Spleen (tissue), 11 donors: ENCODE results near the gene GARRE1. TPM values are rescaled to one million over a fixed set of nuclear protein-coding genes. Genes with fewer than 3 reads are reported as not detected.

Experiments
- DNase-seq: peaks from one replicate; pipeline ENCODE4 v3.0.0-alpha.2; 2020
- H3K27ac ChIP-seq, 8 donors: fragments of 200-600 bp; sonication (generic) in 7 of 8; 1 replicate in 4 of 8; 2 replicates in 4 of 8; pipeline versions ENCODE4 v1.5.0 to v1.8.0; 2016 to 2021; ENCODE audit warnings: inconsistent platforms in 4 of 8, mild to moderate bottlenecking in 4 of 8, moderate library complexity in 1 of 8
- H3K27me3 ChIP-seq, 7 donors: fragments of 200-600 bp; sonication (generic) in 6 of 7; replicated peaks in 1 of 7; 1 replicate in 4 of 7; 2 replicates in 3 of 7; pipeline versions ENCODE4 v1.5.0 to v1.8.0; 2016 to 2021; ENCODE audit warnings: inconsistent platforms in 3 of 7, mild to moderate bottlenecking in 1 of 7
- H3K36me3 ChIP-seq, 6 donors: fragments of 200-600 bp; sonication (generic) in 5 of 6; 1 replicate in 4 of 6; 2 replicates in 2 of 6; pipeline versions ENCODE4 v1.5.0 to v1.8.0; 2016 to 2021; ENCODE audit warnings: inconsistent platforms in 2 of 6
- H3K4me1 ChIP-seq, 6 donors: fragments of 200-600 bp; sonication (generic) in 5 of 6; 1 replicate in 3 of 6; 2 replicates in 3 of 6; pipeline versions ENCODE4 v1.5.0 to v1.8.0; 2016 to 2021; ENCODE audit warnings: inconsistent platforms in 3 of 6
- H3K4me3 ChIP-seq, 8 donors: fragments of 200-600 bp; sonication (generic) in 7 of 8; 1 replicate in 4 of 8; 2 replicates in 4 of 8; pipeline versions ENCODE4 v1.5.0 to v1.8.0; 2016 to 2021; ENCODE audit warnings: inconsistent platforms in 4 of 8, mild to moderate bottlenecking in 4 of 8, moderate library complexity in 2 of 8
- H3K9me3 ChIP-seq, 8 donors: fragments of 200-600 bp; sonication (generic) in 7 of 8; 1 replicate in 4 of 8; 2 replicates in 4 of 8; pipeline versions ENCODE4 v1.5.0 to v1.8.0; 2016 to 2021; ENCODE audit warnings: inconsistent platforms in 4 of 8
- POLR2A ChIP-seq, 3 donors: fragments of 450-650 bp; IDR thresholded peaks; one replicate each; pipeline ENCODE4 v1.5.1; 2017; ENCODE audit warnings: antibody characterized with exemption in 3 of 3, mild to moderate bottlenecking in 1 of 3
- POLR2AphosphoS5 ChIP-seq, 3 donors: sonication (generic); formaldehyde crosslinking; IDR thresholded peaks; one replicate each; pipeline ENCODE4 v1.5.1; 2017; ENCODE audit warnings: antibody characterized with exemption in 3 of 3
- WGBS, 5 donors: extraction: QIAGEN DNeasy Blood & Tissue Kit in 3 of 5; methylation state at CpG; one replicate each; pipeline versions ENCODE4 v1.1.5 to v1.1.7; 2013 to 2018; 5-methylcytosine and 5-hydroxymethylcytosine counted together
- intact Hi-C: fragments of 100-400 bp; cut with DNase I; formaldehyde crosslinking; loops from one replicate; pipeline ENCODE4 v1.15.0; 2023; ENCODE audit warnings: low total_unique reads
- polyA plus RNA-seq, 3 donors: library from polyadenylated mRNA; stranded (reverse); fragments of 200-250 nt; gene quantifications; one replicate each; pipeline ENCODE4 v1.2.1, GENCODE V29; 2013
- total RNA-seq, 7 donors: library from RNA; depleted of rRNA in 3 of 7; stranded (reverse); fragments of >200 nt in 3 of 7; fragmentation: NEBNext Ultra II Directional in 4 of 7; extraction: Animal tissue kit (Norgen Biotek cat#: 25700) in 4 of 7; gene quantifications; one replicate each; pipeline versions ENCODE4 v1.1.0 to v1.2.1, GENCODE V29; 2016 to 2021
- TF ChIP-seq, protein P1 (sequence below), 11 experiments: fragments of 200-600 bp in 7 of 11; fragments of 450-650 bp in 4 of 11; sonication (generic) in 4 of 11; IDR thresholded peaks in 8 of 11; conservative IDR thresholded peaks in 3 of 11; 1 replicate in 7 of 11; 2 replicates in 4 of 11; pipeline versions ENCODE4 v1.4.0 to v1.8.0; 2016 to 2021; ENCODE audit warnings: antibody characterized with exemption in 11 of 11, inconsistent platforms in 4 of 11, mild to moderate bottlenecking in 1 of 11
- donor health status: healthy with polysubstance abuse.
- donor health status: DM: no; HTN: no; CAD: no; lungs with moderate emphysema.
- donor health status: DM: no; HTN: no; CAD: no.
- donor health status: Bipolar disorder and iron deficiency.
- donor health status: healthy.
- donor health status: DM: no; HTN: no; CAD: no.
- donor health status: DM: yes; HTN: yes; CAD: no.

Gene GARRE1
- total and polyA plus RNA-seq, 10 donors = 6.2 to 70.6 (median 43.4) TPM

DNA sequence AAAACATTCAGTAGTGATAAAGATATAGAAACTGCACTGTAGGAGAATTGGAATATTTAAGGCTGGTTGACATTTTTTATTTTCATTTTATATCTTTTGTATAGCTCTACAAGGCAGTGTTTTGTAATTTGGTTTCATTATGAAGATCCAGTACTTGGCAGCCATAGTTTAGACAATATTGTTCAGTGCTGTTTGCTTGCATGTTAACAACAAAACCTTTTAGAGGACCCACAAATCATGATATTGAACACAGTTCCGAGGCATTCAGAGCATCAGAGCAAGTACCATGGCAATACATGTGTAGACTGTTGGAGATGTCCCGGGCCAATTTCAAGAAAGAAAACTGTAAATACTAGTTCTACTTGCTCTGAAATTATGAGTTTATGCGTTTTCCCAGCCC lies 25.6 kb upstream of the GARRE1 start:
- no peaks in the 10 kb centered on the region for H3K27me3 ChIP-seq
- no peak for DNase-seq
- H3K4me1 ChIP-seq = peaks cover 0 to 32% (median 5%) of the 10 kb centered on the region in 6 donors
- no peak overlapping the region for H3K4me3 ChIP-seq
- 95 to 99% (median 97%) methylated on average over 3 of the region's 3 CpGs for WGBS, 5 donors
- H3K36me3 ChIP-seq = peaks cover 0 to 80% (median 59%) of the 10 kb centered on the region in 6 donors
- no peaks in the 10 kb centered on the region for H3K9me3 ChIP-seq
- intact Hi-C loops = no loop called here
- no peak overlapping the region for H3K27ac ChIP-seq
- no peak for TF ChIP-seq POLR2AphosphoS5 (IDR thresholded peaks at IDR 0.05)

DNA sequence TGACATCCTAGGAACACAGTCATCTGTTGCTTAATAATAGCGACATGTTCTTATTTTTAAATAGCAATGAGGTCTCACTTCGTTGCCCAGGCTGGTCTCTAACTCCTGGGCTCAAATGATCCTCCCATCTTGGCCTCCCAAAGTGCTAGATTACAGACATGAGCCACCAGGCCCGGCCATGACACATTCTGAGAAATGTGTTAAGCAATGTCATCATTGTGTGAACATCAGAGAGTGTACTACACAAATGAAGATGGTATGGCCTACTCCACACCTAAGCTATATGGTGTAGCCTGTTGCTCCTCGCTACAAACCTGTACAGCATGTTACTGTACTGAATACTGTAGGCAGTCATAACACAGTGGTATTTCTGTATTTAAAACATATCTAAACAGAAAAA lies 24.6 kb upstream of the GARRE1 start:
- Histone ChIP-seq H3K4me1 (peaks cover 0 to 27% (median 4%) of the 10 kb centered on the region in 6 donors), H3K36me3 (peaks cover 0 to 70% (median 50%) of the 10 kb centered on the region in 6 donors), H3K27ac (no peak overlapping the region), H3K4me3 (no peak overlapping the region), H3K9me3 (no peaks in the 10 kb centered on the region), H3K27me3 (no peaks in the 10 kb centered on the region)
- 87 to 95% (median 90%) methylated on average over 4 of the region's 4 CpGs for WGBS, 5 donors
- intact Hi-C loops = no loop called here
- TF ChIP-seq POLR2AphosphoS5 (IDR thresholded peaks at IDR 0.05) = peak in 1 of 3 donors; percentile 35
- TF ChIP-seq, protein P1, sequence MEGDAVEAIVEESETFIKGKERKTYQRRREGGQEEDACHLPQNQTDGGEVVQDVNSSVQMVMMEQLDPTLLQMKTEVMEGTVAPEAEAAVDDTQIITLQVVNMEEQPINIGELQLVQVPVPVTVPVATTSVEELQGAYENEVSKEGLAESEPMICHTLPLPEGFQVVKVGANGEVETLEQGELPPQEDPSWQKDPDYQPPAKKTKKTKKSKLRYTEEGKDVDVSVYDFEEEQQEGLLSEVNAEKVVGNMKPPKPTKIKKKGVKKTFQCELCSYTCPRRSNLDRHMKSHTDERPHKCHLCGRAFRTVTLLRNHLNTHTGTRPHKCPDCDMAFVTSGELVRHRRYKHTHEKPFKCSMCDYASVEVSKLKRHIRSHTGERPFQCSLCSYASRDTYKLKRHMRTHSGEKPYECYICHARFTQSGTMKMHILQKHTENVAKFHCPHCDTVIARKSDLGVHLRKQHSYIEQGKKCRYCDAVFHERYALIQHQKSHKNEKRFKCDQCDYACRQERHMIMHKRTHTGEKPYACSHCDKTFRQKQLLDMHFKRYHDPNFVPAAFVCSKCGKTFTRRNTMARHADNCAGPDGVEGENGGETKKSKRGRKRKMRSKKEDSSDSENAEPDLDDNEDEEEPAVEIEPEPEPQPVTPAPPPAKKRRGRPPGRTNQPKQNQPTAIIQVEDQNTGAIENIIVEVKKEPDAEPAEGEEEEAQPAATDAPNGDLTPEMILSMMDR (IDR thresholded peaks at IDR 0.05 in 8 of 11, conservative IDR thresholded peaks at IDR 0.05 in 3 of 11) = no peak
- no peak for DNase-seq

DNA sequence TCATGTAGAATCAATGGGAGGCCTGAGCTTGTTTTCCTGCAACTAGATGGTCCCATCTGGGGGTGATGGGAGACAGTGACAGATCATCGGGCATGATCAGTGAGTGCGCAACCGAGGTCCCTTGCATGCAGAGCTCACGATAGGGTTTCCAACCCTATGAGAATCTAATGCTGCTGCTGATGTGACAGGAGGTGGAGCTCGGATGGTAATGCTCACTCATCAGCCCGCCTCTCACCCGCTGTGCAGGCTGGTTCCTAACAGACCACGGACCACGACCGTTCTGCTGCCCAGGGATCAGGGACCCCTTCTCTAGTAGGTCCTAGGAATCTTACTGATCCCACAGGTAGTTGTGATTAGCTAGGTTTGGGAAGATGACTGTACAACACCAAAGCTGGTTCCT lies 23.5 kb upstream of the GARRE1 start:
- intact Hi-C loops = no loop called here
- peaks cover 0 to 16% (median 4%) of the 10 kb centered on the region in 6 donors for H3K4me1 ChIP-seq
- peaks cover 0 to 59% (median 39%) of the 10 kb centered on the region in 6 donors for H3K36me3 ChIP-seq
- TF ChIP-seq, protein P1 (IDR thresholded peaks at IDR 0.05 in 8 of 11, conservative IDR thresholded peaks at IDR 0.05 in 3 of 11) = no peak
- no peak for TF ChIP-seq POLR2A (IDR thresholded peaks at IDR 0.05)
- peak in 2 of 3 donors; percentile 31 to 41 for TF ChIP-seq POLR2AphosphoS5 (IDR thresholded peaks at IDR 0.05)
- 87 to 95% (median 93%) methylated on average over 10 of the region's 10 CpGs for WGBS, 5 donors
- H3K27ac ChIP-seq = no peak overlapping the region
- no peak overlapping the region for H3K4me3 ChIP-seq
- no peaks in the 10 kb centered on the region for H3K9me3 ChIP-seq
- no peak for DNase-seq
- no peaks in the 10 kb centered on the region for H3K27me3 ChIP-seq

DNA sequence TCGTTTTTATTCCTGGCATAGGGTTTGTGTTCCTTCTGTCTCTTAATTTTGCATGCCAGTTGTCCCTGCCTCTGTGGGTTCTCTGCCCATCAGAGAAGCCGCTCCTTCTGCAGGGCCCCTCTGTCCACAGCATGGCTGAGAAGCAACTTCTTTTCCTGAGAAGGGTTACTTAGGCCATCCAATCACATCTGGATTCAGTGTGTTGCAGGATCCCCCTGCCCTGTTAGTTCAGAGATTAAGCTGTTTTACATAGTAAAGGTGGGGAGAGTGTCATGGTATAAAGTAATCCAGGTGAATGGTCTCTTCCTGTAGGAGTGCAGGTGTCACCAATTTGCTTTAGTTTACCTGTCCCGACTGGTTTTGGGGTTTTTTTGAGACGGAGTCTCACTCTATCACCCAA lies 22.9 kb upstream of the GARRE1 start:
- 85 to 96% (median 92%) methylated on average over 4 of the region's 4 CpGs for WGBS, 5 donors
- Histone ChIP-seq H3K27ac (no peak overlapping the region), H3K4me3 (no peak overlapping the region), H3K36me3 (peaks cover 0 to 53% (median 34%) of the 10 kb centered on the region in 6 donors), H3K27me3 (no peaks in the 10 kb centered on the region), H3K9me3 (no peaks in the 10 kb centered on the region), H3K4me1 (peaks cover 0 to 13% (median 4%) of the 10 kb centered on the region in 6 donors)
- TF ChIP-seq POLR2AphosphoS5 (IDR thresholded peaks at IDR 0.05) = no peak
- no peak for TF ChIP-seq POLR2A (IDR thresholded peaks at IDR 0.05)
- TF ChIP-seq, protein P1 (IDR thresholded peaks at IDR 0.05 in 8 of 11, conservative IDR thresholded peaks at IDR 0.05 in 3 of 11) = no peak
- intact Hi-C loops = no loop called here
- DNase-seq = no peak
